Natural killer cell (primary cell): ENCODE results near the gene UBTD1. TPM values are rescaled to one million over a fixed set of nuclear protein-coding genes. Genes with fewer than 3 reads are reported as not detected.

Experiments used
- ATAC-seq, 3 donors: fragments of 150-1000 bp in 2 of 3; fragments of 200-7000 bp in 1 of 3; cut with Tn5 transposase; 1 replicate in 1 of 3; 2 replicates in 2 of 3; pipeline ENCODE4 v1.10.0; 2021; ENCODE audit warnings: mild to moderate bottlenecking in 2 of 3, moderate library complexity in 2 of 3
- DNase-seq, 2 donors: peaks; one replicate each; pipeline versions ENCODE4 v3.0.0 to v3.0.0-alpha.2; 2013 to 2021; ENCODE audit warnings: mixed read lengths in 1 of 2
- H3K27ac ChIP-seq: one replicate; pipeline ENCODE4 v1.5.1; 2013; ENCODE audit warnings: mild to moderate bottlenecking, low read length
- H3K27me3 ChIP-seq: one replicate; pipeline ENCODE4 v1.6.1; 2013; ENCODE audit warnings: low read length; ENCODE audit not compliant: control insufficient read depth, insufficient read depth
- H3K36me3 ChIP-seq: one replicate; pipeline ENCODE4 v1.6.1; 2013; ENCODE audit warnings: low read length; ENCODE audit not compliant: control insufficient read depth, insufficient read depth
- H3K4me1 ChIP-seq: one replicate; pipeline ENCODE4 v1.6.1; 2013; ENCODE audit warnings: low read length; ENCODE audit not compliant: control insufficient read depth, insufficient read depth
- H3K4me3 ChIP-seq: one replicate; pipeline ENCODE4 v1.5.1; 2013; ENCODE audit warnings: low read length
- H3K9me3 ChIP-seq: one replicate; pipeline ENCODE4 v1.6.1; 2013; ENCODE audit warnings: low read length; ENCODE audit not compliant: control insufficient read depth, insufficient read depth
- H3K27ac Mint-ChIP-seq, 2 donors: one replicate each; pipeline ENCODE4 v1.8.0; 2022; ENCODE audit warnings: mild to moderate bottlenecking in 2 of 2, mixed read lengths in 2 of 2, moderate library complexity in 1 of 2
- H3K27me3 Mint-ChIP-seq, 2 donors: one replicate each; pipeline ENCODE4 v1.8.0; 2022; ENCODE audit warnings: low read depth in 2 of 2, mixed read lengths in 2 of 2
- H3K36me3 Mint-ChIP-seq: one replicate; pipeline ENCODE4 v1.8.0; 2022; ENCODE audit warnings: mixed read lengths
- H3K4me1 Mint-ChIP-seq, 2 donors: one replicate each; pipeline ENCODE4 v1.8.0; 2022; ENCODE audit warnings: mixed read lengths in 2 of 2
- H3K4me3 Mint-ChIP-seq: one replicate; pipeline ENCODE4 v1.8.0; 2022; ENCODE audit warnings: mild to moderate bottlenecking, moderate library complexity, mixed read lengths
- H3K9me3 Mint-ChIP-seq, 2 donors: one replicate each; pipeline ENCODE4 v1.8.0; 2022; ENCODE audit warnings: mixed read lengths in 2 of 2
- WGBS: methylation state at CpG from one replicate; pipeline ENCODE4 v1.1.7; 2013; ENCODE audit warnings: missing lambda C conversion rate; ENCODE audit not compliant: insufficient coverage; 5-methylcytosine and 5-hydroxymethylcytosine counted together
- intact Hi-C: fragments of 100-400 bp; cut with micrococcal nuclease; formaldehyde crosslinking; loops from one replicate; pipeline ENCODE4 v1.14.2; 2022
- total RNA-seq, 4 donors: library from RNA; stranded (reverse); fragments of 120-200 nt in 1 of 4; gene quantifications; one replicate each; pipeline versions ENCODE4 v1.2.3 to v1.2.4, GENCODE V29; 2013 to 2022
- TF ChIP-seq, protein P1 (sequence below): fragments of 200-600 bp; IDR thresholded peaks from one replicate; pipeline ENCODE4 v1.8.0; 2022; ENCODE audit warnings: antibody characterized with exemption

UBTD1 gene
- total RNA-seq, 3 donors from 2014 or later (not counting 1 experiment from before 2014, with no cell fraction given) = 0.70 to 1.1 (median 0.75) TPM

GRCh38 chr10:97538411-97538810 is 39.7 kb downstream of the UBTD1 start:
- H3K9me3 ChIP-seq = no peaks in the 10 kb centered on the region
- H3K36me3 ChIP-seq = no peaks in the 10 kb centered on the region
- ATAC-seq (no peak), DNase-seq (no peak)
- Mint-ChIP-seq H3K9me3 (no peaks in the 10 kb centered on the region), H3K27ac (no peak overlapping the region), H3K4me1 (peaks cover 0 to 5% of the 10 kb centered on the region in 2 donors), H3K4me3 (no peak overlapping the region), H3K27me3 (no peaks in the 10 kb centered on the region), H3K36me3 (no peaks in the 10 kb centered on the region)
- intact Hi-C loops = no loop called here
- H3K4me1 ChIP-seq = peaks cover 8% of the 10 kb centered on the region
- 85% methylated on average over 4 of the region's 4 CpGs for WGBS
- H3K27me3 ChIP-seq = no peaks in the 10 kb centered on the region
- no peak overlapping the region for H3K4me3 ChIP-seq
- TF ChIP-seq, protein P1, sequence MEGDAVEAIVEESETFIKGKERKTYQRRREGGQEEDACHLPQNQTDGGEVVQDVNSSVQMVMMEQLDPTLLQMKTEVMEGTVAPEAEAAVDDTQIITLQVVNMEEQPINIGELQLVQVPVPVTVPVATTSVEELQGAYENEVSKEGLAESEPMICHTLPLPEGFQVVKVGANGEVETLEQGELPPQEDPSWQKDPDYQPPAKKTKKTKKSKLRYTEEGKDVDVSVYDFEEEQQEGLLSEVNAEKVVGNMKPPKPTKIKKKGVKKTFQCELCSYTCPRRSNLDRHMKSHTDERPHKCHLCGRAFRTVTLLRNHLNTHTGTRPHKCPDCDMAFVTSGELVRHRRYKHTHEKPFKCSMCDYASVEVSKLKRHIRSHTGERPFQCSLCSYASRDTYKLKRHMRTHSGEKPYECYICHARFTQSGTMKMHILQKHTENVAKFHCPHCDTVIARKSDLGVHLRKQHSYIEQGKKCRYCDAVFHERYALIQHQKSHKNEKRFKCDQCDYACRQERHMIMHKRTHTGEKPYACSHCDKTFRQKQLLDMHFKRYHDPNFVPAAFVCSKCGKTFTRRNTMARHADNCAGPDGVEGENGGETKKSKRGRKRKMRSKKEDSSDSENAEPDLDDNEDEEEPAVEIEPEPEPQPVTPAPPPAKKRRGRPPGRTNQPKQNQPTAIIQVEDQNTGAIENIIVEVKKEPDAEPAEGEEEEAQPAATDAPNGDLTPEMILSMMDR = no peak
- H3K27ac ChIP-seq = no peak overlapping the region

- DNase-seq (no peak), ATAC-seq (no peak)
- Histone ChIP-seq H3K36me3 (no peaks in the 10 kb centered on the region), H3K9me3 (no peaks in the 10 kb centered on the region), H3K27me3 (no peaks in the 10 kb centered on the region), H3K4me3 (no peak overlapping the region), H3K27ac (no peak overlapping the region), H3K4me1 (peaks cover 8% of the 10 kb centered on the region)
- Mint-ChIP-seq H3K27me3 (no peaks in the 10 kb centered on the region), H3K27ac (no peak overlapping the region), H3K9me3 (no peaks in the 10 kb centered on the region), H3K36me3 (no peaks in the 10 kb centered on the region), H3K4me1 (peaks cover 0 to 5% of the 10 kb centered on the region in 2 donors), H3K4me3 (no peak overlapping the region)
- intact Hi-C loops = no loop called here
- TF ChIP-seq, protein P1 = no peak
- WGBS = 95% methylated on average over 4 of the region's 4 CpGs
Observed at GRCh38 chr10:97538839-97539238, 40.1 kb downstream of the UBTD1 start.

- Mint-ChIP-seq H3K36me3 (no peaks in the 10 kb centered on the region), H3K27ac (no peak overlapping the region), H3K9me3 (no peaks in the 10 kb centered on the region), H3K4me1 (peaks cover 0 to 5% of the 10 kb centered on the region in 2 donors), H3K4me3 (no peak overlapping the region), H3K27me3 (no peaks in the 10 kb centered on the region)
- H3K36me3 ChIP-seq = no peaks in the 10 kb centered on the region
- DNase-seq = no peak
- TF ChIP-seq, protein P1 = no peak
- 86% methylated on average over 3 of the region's 6 CpGs for WGBS
- intact Hi-C loops = no loop called here
- no peak for ATAC-seq
- H3K27me3 ChIP-seq = no peaks in the 10 kb centered on the region
- H3K4me3 ChIP-seq = no peak overlapping the region
- H3K9me3 ChIP-seq = no peaks in the 10 kb centered on the region
- H3K27ac ChIP-seq = no peak overlapping the region
- H3K4me1 ChIP-seq = peaks cover 8% of the 10 kb centered on the region
Observed at GRCh38 chr10:97539523-97540200, 40.9 kb downstream of the UBTD1 start.
